Measurements from ENCODE around the gene C1RL. TPM values are rescaled to one million over a fixed set of nuclear protein-coding genes. Genes with fewer than 3 reads are reported as not detected.
A peak's percentile ranks its signal among the peaks of the same experiment; 100 is the strongest.

C1RL gene
- total RNA-seq, 1 donor from 2014 or later = 122 TPM

- intact Hi-C loops (cut with DNase I) = no loop called here
- Histone ChIP-seq H3K27me3 (no peaks in the 10 kb centered on the region), H3K27ac (no peak overlapping the region), H3K9me3 (no peaks in the 10 kb centered on the region), H3K4me3 (no peak overlapping the region), H3K4me1 (no peaks in the 10 kb centered on the region), H3K36me3 (peaks cover 0 to 8% of the 10 kb centered on the region in 2 donors)
- no peak for DNase-seq (ENCODE audit: extremely low spot score in 2 of 2)
- no peak for TF ChIP-seq POLR2A (IDR thresholded peaks at IDR 0.05)
- TF ChIP-seq CTCF (IDR thresholded peaks at IDR 0.05) = no peak
- TF ChIP-seq POLR2AphosphoS5 (IDR thresholded peaks at IDR 0.05; ENCODE audit: insufficient read depth in 1 of 2, low read depth in 1 of 2) = no peak
Measured at GRCh38 chr12:7100239-7100638, 8.8 kb downstream of the C1RL start.

- TF ChIP-seq CTCF (IDR thresholded peaks at IDR 0.05) (no peak), POLR2A (IDR thresholded peaks at IDR 0.05) (no peak), POLR2AphosphoS5 (IDR thresholded peaks at IDR 0.05; ENCODE audit: insufficient read depth in 1 of 2, low read depth in 1 of 2) (no peak)
- Histone ChIP-seq H3K4me1 (no peaks in the 10 kb centered on the region), H3K4me3 (no peak overlapping the region), H3K27ac (no peak overlapping the region), H3K36me3 (peaks cover 0 to 8% of the 10 kb centered on the region in 2 donors), H3K27me3 (no peaks in the 10 kb centered on the region), H3K9me3 (no peaks in the 10 kb centered on the region)
- intact Hi-C loops (cut with DNase I) = no loop called here
- no peak for DNase-seq (ENCODE audit: extremely low spot score in 2 of 2)
Measured at GRCh38 chr12:7099290-7099996, 9.6 kb downstream of the C1RL start.

- intact Hi-C loops (cut with DNase I) = no loop called here
- peaks cover 17% of the 10 kb centered on the region for H3K4me1 ChIP-seq
- H3K9me3 ChIP-seq = no peaks in the 10 kb centered on the region
- H3K27me3 ChIP-seq = no peaks in the 10 kb centered on the region
- no peak for DNase-seq (ENCODE audit: extremely low spot score in 2 of 2)
- H3K27ac ChIP-seq = no peak overlapping the region
- no peak overlapping the region for H3K4me3 ChIP-seq
- TF ChIP-seq POLR2AphosphoS5 (IDR thresholded peaks at IDR 0.05; ENCODE audit: insufficient read depth in 1 of 2, low read depth in 1 of 2) (no peak), CTCF (IDR thresholded peaks at IDR 0.05) (no peak), POLR2A (IDR thresholded peaks at IDR 0.05) (no peak)
- H3K36me3 ChIP-seq = peaks cover 0 to 4% of the 10 kb centered on the region in 2 donors
Measured at GRCh38 chr12:7096979-7097378, 12.0 kb downstream of the C1RL start.

- Histone ChIP-seq H3K27me3 (no peaks in the 10 kb centered on the region), H3K4me3 (no peak overlapping the region), H3K27ac (no peak overlapping the region), H3K4me1 (peaks cover 24% of the 10 kb centered on the region), H3K9me3 (no peaks in the 10 kb centered on the region), H3K36me3 (no peaks in the 10 kb centered on the region)
- intact Hi-C loops (cut with DNase I) = no loop called here
- DNase-seq (ENCODE audit: extremely low spot score in 2 of 2) = no peak
- peak in 1 of 2 donors; percentile 26 for TF ChIP-seq POLR2AphosphoS5 (IDR thresholded peaks at IDR 0.05; ENCODE audit: insufficient read depth in 1 of 2, low read depth in 1 of 2)
- no peak for TF ChIP-seq POLR2A (IDR thresholded peaks at IDR 0.05)
- TF ChIP-seq CTCF (IDR thresholded peaks at IDR 0.05) = no peak
Measured at GRCh38 chr12:7096006-7096932, 12.7 kb downstream of the C1RL start.

All from vagina (tissue), 2 donors.